Activated CD8-positive, alpha-beta memory T cell treated with anti-CD3 and anti-CD28 coated beads for 24 hours (primary cell): ENCODE measurements around the gene NFASC.

ENCODE experiments used
- DNase-seq: peaks from one replicate; pipeline ENCODE4 v3.0.0-alpha.2; 2020

Gene NFASC

DNA sequence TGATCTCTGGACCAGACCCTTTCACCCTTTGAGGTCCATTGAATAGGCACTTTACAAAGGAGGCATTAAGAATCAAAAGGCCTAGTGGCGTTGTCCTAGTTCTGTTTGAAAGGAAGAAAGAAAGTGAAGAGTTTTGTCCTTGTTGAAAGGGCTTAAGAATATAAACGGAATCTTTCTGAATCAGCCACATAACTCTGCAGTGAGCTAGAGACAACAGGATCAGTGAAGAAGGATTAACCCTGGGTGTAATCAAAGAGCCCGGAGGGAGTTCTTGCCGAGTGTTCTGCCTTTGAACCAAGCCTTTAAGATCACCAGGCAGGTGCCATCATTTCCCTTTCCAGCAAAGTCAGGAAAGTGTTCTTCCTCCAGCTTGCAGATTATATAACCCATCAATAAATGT, 117.5 kb downstream of the NFASC start:
- no peak for DNase-seq

DNA sequence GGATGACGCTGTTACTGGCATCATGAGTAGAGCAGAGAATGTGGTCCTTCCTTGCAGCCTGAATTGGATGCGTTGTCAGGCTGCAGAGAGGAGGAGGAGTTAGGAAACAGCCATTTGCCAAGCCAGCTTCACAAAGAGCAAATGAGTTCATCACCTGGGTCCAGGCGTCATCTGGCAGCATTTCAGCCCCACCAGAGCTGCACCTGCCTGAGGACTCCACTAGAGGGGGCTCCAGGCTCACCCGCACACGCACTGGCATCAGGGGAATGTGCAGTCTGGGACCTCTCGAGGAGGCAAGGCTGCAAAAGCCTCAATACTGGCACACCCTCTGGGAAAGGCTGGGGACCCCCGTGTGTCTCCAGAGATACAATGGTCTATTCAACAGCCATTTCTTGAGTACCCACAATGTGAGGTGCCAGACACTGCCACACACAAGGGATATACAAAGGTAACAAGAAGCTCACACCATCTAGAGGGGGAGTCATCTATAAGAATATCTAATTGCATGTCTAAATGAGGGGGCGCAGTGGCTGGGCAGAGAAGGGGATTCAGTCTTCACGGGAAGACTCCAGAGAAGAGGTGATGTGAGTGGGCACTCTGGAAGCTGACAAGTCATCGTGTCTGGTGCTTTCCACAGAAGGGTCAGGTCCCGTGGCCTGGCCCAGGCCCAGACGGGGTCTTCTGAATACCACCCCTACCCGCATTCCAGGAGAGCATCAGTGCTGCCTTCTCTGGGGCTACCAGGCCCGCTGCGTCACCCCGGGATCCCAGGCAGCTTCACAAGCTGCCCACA, 118.8 kb downstream of the NFASC start:
- DNase-seq, result peak; percentile 78

DNA sequence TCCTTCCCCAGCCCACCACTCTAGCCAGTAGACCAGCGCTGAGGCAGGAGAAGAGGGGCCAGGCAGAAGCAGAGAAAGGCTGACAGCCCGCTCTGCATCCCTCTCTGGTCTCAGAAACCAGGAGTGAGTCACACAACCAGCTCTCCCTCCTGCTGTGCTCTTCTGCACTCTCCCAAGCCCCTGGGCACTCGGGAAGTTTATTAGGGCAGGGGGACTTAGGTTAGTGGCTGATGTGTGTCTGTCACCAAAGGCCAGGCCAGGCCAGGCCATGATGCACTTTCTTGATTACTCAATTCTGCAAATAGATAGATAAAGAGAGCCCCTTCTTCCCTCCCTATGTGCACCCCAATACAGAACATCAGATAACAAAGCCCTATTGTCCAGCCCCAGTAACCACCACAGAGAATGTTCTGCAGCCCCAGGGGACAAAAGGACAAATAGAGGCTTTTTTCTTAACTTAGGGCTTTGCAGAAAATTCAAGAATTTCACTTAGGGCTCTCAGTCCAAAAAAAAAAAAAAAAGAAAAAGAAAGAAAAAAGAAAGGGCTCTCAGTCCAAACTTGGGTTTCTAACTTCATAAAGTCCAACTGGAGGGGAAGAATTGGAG, 119.5 kb downstream of the NFASC start:
- DNase-seq, result no peak

DNA sequence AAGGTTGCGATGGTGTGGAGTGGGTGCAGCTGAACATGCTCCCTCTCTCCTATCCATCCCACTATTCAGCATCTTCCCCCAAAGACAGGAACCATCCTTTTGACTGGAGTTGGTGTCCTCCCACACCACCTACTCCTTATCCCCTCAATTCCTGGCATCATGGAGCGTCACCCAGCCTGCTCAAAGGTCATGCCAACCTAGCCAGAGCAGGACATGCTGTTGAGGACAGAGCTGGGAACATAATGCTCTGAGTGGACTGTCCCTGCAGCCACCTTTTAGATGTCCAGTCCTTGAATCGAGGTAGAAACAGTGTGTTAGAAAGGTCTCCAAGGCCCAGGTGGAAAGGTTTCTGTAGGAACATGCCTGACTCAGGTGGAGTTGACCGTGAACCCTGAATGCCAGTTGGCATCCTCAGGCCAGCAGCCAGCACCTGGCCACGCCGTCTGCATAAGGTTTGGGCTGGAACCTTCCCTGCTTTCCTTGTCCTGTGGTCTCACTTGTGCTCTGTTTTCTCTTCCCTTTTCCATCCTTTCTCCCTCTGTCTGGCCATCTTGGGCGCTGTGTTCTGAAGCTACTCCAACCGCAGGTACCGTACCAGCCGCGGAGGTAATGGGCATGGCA, 120.2 kb downstream of the NFASC start:
- no peak for DNase-seq

DNA sequence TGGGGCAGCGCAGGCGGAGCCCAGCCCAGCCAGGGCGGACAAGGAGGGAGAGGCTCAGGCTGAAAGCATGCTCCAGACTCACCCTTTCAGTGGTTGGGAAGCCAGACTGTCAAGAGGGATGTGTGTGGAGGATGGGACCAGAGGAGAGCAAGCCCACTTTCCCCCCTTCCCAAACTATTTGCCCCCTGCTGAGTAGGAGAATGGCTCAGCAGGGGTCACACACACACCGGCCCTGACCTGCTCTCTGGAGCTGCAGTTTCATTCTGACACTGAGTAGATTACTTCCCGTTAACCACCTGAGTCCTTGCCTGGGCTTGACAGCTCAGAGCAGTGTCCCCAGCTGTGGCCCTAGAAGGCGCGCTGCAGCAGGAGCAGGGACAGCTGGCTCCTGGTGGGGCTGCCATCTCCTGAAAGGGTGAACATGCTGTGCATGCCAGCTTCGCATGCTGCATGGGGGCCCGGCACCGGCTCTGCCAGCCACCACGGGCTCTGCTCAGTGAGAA, 120.7 kb downstream of the NFASC start:
- no peak for DNase-seq

DNA sequence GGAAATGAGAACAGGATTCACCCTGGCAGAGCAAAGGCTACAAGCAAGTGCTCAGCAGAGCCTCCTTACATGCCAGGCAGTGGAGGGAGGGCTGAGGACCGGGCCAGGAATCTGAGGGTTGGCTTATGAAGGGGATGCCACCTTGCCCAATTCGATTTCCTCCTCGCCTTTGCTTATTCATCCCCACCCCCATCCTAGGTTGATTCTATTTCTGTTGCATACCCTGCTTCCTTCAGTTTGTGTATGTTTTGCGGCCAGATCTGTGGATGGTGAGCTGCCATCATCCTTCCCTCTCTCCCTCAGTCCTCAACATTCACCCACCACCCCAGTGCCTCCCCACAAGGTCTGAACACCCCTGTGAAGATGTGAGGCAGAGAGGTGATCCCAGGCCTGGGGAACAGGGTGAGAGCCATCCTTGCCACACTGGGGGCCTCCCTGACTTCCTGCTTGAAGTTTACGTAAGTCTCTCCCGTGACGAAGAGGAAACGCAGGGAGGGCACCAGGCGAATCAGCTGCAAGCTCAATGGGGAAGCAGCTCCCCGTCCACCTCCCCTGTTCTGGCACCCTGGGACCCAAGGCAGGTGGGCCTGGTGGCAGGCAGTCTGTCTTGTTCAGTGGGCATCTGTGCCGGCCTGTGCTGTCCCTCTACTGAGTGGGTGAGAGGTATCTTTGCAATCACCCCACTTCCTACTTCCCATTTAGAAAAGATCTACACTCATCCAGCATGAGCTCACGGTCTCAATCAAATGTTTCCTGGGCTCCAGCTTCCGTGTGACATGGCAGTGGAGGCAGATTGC, 121.7 kb downstream of the NFASC start:
- DNase-seq, result peak; percentile 62

DNA sequence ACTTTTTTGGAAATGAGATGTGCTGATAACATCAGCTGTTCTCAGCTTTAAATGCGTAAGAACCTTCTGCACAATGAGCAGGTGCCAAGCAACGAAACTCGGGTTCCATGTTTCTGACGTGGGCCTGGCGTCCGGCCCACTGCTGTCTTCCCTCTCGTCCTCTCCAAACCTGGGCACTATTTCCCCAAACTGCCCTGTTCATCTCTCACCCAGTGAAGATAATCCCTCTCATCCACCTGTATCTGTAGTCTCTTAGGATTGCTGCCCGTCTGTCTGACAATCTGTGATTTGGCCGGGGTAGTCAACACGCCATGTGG, 122.3 kb downstream of the NFASC start:
- DNase-seq, result no peak

DNA sequence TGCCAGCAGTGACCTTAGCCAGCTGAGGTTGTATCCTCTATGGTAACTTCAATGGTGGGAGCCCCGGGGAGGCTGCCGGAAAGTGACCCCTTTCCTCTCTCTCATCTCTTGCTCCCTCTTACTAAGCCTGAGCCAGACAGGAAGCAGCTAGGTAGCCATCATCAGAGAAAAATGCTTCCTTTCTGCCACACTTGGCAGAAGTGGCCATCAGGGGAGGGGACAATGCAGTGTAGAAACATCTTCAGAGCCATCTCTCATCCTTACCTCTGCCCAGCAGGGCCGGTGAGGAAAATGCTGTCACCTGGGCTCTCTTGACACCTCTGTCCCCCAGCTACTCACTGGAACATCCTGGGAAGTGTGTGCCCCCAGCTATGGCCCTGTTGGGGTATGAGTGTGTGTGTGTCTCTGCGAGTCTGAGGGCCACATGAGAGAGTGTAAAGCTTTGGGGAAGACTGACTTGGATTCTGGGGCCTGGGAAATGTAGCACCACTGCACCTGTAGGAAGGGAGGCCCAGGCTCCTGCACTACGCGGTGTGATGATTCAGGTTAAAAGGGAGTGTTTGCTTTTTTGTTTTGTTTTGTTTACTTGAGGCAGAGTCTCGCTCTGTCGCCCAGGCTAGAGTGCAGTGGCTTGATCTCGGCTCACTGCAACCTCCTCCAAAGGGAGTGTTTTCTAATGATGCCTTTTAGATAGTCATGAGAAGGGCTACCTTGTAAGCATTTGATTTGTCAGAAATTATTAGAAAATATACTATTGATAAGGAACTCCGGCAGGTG, 123.6 kb downstream of the NFASC start:
- no peak for DNase-seq

DNA sequence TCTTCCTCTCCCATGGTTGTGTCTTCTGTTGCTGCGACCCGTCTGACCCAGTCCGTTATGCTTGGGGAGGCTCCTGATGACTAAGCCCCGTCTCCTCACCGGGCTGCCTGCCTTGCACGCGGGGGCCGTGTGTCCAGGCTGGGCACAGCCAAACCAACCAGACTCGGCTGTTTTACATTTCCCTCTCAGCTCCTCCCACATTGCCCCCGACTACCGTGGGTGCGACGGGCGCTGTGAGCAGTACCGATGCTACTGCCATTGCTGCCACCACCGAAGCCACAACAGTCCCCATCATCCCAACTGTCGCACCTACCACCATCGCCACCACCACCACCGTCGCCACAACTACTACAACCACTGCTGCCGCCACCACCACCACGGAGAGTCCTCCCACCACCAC, 126.3 kb downstream of the NFASC start:
- DNase-seq, result no peak

DNA sequence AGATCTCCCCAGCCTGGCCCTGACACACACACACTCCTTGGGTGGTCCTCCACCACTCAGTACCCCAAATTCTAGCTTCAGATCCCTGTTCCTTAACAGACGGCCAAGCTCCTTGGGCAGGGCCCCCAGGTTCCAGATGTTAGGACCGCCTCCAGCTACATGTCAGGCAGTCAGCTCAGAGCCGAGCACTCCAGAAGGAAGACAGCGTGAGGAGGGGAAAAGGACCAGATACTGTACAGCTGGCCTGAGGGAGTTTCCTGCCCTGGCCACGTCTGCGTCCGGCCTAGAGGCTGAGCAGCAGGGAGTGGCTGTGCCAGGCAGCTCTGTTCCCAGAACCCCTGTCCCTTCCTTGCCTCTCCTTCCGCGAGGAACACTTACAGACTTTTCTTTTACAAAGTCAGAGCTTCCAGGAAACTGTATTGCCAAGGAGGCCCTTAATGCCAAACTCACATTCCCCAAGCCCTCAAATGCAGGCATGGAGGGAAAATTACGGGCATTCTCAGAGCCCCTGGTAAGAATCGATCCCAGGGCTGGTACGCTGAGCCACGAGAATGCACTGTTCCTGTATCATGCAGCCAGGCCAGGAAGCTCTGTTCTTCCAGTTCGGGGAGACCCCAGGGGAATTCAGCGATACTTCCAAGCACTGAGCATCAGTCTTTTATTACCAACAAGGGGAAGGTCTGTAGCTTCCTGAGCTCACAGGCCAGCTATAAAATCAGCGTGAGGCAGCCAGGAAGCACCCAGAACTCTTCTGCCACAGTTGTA, 127.1 kb downstream of the NFASC start:
- DNase-seq, result no peak

DNA sequence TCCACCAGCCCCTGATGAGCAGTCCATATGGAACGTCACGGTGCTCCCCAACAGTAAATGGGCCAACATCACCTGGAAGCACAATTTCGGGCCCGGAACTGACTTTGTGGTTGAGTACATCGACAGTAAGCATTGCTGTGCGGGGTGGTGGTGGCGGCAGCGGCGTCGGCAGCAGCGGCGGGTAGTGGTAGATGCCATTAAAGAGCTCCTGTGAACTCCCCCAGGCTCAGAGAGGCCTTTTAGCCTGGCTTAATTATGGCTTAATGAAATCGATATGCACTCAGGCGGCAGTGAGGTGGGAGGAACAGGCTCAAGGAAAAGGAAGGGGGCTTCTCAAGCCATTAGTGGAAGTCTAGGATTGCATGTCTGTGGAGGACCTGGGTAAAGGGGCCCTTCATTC, 130.5 kb downstream of the NFASC start:
- no peak for DNase-seq

DNA sequence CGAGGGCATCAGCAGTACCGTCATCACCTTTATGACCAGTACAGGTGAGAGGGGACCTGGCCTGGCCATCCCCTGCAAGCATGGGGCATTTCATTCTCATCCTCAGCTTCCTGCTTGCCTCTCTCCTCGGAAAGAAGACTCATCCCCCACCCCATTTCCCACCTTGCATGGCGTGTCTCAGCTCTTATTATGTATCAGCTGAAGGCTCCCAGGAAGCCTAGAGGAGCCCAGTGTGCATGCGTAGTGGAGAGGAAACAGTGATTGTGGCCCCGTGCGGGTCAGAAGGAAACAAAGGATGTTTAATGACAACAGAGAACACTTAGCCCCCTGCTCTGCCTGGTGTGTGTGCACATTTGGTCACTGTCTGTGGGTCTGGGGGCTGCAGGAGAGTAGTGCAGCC, 132.0 kb downstream of the NFASC start:
- DNase-seq, result no peak

DNA sequence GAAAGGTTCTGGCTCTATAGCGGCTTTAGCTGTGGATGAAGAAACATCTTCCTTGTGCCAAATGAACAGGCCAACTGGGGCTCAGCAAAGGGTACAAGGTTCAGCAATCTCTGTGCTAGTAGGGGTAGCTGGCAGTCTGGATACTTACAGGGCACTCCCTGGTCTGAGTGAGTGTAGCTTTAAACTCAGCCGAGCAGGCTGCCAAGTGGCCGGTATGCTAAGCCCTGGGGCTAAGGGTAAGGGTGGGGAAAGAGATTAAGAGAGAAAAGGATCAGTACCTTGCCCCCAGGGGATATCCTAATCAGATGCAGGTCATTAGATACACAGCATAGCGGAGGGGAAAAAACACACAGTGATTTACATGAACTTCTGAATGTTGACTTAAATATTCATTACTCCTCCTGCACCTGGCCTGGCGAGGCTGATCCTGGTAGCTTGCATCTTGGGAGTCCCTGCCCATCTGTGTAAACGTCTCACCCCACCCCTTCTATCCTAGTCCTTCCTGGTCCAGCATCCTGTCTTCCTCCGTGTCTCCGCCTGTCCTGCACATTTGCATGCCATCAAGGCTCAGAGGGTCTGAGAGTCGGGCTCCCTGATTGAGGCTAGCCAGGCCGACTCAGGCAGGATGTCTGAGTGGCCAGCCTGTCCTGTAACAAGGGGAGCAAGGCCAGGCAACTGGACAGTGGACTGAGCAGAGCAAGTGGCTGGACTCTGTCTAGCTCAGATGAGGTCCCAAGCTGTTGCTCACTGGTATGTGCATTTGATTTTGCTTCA, 132.9 kb downstream of the NFASC start:
- DNase-seq, result no peak

DNA sequence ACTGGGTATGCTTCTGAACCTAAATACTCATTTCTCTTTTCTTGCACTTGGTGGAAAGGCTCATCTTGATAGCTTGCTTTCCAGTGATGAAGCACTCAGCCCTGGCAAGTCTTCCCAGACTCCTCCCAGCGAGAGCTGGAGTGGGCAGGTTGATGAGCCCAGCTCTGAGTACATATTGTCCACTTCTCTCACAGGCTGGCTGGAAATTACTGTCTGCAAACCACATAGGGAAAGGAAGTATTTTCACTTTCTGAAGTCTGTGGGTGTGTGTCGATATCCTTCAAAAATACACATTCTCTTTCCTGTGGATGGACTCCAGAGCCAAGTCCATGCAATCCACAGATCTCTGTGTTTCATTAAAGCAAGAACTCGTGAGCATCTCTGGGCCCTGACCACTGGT, 133.7 kb downstream of the NFASC start:
- no peak for DNase-seq

DNA sequence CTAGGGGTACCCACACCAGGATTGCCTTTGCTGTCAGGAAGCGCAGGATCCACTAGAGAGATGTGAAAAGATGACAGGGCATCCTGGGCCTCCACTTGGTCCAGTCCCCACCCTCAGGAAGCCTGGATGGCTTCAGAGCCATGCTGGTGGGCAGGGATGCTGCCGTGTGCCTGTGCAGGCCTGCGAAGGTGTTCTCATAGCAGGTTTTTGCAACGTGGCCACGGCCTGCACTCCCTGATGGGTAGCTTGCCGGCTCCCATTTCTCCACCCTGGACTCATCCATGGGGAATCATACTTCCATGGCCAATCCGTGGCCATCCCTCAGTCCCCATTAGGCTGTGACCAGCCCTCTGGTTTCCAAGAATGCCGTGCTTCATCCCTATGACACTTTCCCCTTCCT, 138.2 kb downstream of the NFASC start:
- DNase-seq, result no peak

DNA sequence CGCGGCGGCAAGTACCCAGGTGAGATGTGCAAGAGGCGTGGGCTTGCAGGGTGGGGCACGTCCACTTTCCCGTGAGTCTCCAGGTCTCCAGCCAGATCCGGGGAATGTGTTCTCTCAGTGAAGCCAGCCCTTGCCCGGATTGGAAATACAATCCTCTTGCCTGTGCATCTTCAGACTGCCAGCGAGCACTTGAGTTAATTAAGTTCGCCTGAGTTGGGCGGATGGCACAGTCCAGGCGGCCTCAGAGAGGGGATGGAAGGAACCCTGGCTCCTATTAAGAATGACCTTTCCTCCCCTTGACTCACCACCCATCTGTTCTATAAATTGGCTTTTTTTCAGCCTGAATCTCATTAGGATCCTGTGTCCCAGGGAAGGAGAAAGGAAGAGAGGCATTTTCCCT, 139.0 kb downstream of the NFASC start:
- DNase-seq, result no peak

DNA sequence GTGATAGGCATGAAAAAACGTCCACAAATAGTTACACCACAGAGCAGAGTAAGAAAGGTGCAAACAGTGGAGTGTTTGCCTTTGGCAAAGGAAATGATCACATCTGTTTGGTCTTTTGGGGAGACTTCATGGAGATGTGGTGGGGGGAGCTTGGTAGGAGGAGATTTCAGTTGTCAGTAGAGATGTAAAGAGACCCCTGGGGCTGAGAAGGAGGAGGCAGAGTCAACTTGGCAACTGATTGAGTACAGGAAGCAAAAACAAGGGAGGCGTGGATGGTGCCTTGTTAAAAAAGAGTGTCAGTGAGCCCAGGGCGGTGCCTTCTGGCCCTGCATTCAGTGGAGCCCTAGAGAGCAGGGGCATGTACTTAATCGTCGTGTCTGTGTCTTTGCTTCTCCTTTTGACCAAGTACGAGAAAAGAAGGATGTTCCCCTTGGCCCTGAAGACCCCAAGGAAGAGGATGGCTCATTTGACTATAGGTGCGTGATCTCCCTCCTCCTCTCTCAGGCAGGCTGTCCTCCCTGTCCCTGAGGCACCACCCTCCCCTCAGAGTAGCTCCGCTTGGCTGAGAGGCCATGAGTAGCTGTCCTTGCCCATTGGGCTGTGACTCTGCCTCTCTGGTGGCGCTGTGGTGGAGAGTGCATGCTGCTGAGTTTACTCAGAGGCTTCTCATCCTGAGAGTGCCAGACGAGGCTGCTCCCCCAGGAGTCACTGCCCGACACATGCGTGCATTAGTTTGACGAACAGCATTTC, 141.9 kb downstream of the NFASC start:
- no peak for DNase-seq

DNA sequence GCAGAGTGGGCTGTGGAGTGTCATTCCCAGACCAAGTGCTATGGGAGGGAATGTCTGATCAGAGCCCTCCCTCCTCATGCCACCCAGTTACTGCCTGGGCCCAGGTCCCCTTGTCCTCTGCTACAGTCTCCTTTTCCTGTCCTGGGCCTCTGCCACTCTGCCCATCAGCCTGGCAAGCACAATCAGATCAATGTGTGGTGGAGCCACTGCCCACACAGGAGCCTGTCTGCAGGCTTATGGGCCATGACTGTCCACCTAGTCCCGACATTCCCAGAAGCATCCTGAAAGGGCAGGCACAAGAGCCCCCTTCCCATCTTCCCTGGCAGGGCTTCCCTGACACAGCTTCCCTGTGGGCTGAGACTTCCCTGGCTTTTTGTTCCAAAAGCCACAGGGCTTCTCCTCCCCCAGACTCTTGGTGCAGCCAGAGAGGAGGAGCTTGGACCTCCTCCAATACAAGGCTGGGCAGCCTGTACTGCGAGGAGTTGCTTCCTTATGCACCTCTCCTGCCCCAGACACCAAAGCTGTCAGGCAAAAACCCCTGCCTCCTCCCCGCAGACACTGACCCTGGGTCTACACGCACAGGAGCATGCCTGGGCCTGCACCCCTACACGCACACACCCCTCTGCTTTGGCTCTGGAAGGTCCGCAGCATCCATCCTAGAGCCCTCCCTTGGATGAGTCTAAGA, 143.2 kb downstream of the NFASC start:
- no peak for DNase-seq

DNA sequence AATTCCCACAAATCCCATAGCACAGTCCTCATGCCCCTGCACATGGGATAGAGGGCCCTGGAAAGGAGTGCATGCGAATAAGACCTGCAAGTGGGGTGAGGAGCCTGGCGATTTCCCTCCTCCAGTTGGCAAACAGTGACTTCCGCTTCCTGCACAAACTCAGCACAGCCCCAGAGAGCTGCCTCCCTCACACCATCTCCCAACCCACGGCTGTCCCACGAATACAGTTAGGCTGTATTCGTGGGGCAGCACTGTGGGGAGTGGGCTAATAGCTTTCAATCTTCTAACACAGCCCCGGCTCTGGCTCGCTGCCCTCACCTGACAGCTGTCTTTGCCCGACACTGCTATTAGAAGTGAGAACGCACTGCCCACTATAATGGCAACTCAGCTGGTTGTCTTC, 144.1 kb downstream of the NFASC start:
- DNase-seq, result no peak

DNA sequence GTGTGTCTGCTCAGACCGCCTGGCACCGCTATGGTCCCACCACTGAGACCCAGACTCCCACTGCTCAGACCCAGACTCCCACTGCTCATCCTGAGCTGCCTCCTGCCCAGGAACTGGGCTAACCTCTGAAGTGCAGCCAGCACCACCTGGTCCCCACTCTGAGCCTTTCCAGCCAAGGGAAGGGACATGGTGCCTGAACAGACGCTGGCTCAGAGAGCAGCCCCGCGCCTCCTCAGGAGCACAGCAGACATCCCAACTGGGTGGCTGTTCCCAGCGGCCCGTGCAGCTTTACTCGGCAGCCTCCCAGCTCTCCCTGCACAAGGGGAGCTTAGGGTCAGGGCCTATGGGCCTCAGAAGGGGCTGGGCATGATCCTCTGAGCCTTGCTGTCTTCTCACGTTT, 144.6 kb downstream of the NFASC start:
- DNase-seq, result no peak
